Mammary epithelial cell (primary cell): ENCODE data around the gene HDHD2.

Experiments
- EZH2 ChIP-seq: IDR thresholded peaks from 2 replicates; pipeline ENCODE4 v1.6.1; 2012; ENCODE audit warnings: low read length, inconsistent platforms, borderline replicate concordance
- TF ChIP-seq, protein P1 (sequence below), 2 donors: IDR thresholded peaks in 1 of 2; conservative IDR thresholded peaks in 1 of 2; 2 replicates each; pipeline ENCODE4 v1.5.1; 2011 to 2012; ENCODE audit warnings: inconsistent platforms in 2 of 2, low read length in 2 of 2, mild to moderate bottlenecking in 2 of 2, control low read depth in 1 of 2, low read depth in 1 of 2; ENCODE audit not compliant: insufficient read depth in 1 of 2; ENCODE audit errors: extremely low read depth in 1 of 2

DNA sequence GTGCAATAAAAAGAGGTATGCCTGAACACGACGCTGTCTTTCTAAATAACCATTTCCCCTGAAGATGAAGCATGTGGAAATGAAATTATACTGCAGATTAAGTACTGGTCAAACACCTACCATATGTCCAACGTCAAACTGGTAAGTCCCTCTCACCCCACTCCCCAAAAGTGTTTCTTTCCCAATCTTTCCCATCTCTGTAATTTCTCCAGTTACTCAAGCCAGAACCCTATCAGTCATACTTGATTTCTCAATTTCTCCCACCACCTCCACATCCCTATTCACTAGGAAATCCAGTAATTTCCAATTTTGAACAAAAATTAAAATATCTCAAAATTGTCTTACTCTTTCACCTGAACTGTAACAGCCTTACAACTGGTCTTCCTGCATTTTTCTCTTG lies 29.2 kb downstream of the HDHD2 start:
- TF ChIP-seq, protein P1, sequence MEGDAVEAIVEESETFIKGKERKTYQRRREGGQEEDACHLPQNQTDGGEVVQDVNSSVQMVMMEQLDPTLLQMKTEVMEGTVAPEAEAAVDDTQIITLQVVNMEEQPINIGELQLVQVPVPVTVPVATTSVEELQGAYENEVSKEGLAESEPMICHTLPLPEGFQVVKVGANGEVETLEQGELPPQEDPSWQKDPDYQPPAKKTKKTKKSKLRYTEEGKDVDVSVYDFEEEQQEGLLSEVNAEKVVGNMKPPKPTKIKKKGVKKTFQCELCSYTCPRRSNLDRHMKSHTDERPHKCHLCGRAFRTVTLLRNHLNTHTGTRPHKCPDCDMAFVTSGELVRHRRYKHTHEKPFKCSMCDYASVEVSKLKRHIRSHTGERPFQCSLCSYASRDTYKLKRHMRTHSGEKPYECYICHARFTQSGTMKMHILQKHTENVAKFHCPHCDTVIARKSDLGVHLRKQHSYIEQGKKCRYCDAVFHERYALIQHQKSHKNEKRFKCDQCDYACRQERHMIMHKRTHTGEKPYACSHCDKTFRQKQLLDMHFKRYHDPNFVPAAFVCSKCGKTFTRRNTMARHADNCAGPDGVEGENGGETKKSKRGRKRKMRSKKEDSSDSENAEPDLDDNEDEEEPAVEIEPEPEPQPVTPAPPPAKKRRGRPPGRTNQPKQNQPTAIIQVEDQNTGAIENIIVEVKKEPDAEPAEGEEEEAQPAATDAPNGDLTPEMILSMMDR (conservative IDR thresholded peaks at IDR 0.05 in 1 of 2, IDR thresholded peaks at IDR 0.05 in 1 of 2; ENCODE audit: extremely low read depth in 1 of 2, insufficient read depth in 1 of 2, low read depth in 1 of 2, low read length in 2 of 2), result no peak
- TF ChIP-seq EZH2, result no peak
